NOMO-1 treated with DMSO at 0.1 percent for 48 hours (cell line): Measurements from ENCODE around the gene TEX28.
"Not testable (repeated sequence)": the region's sequence is repeated elsewhere in the genome, so short reads cannot be mapped to it uniquely, and the experiment has no call there.

ENCODE experiments used
- DNase-seq: peaks from one replicate; lab custom pipeline; 2025; ENCODE audit not compliant: unreplicated experiment; lab: John Stamatoyannopoulos, UW

Gene TEX28

DNA sequence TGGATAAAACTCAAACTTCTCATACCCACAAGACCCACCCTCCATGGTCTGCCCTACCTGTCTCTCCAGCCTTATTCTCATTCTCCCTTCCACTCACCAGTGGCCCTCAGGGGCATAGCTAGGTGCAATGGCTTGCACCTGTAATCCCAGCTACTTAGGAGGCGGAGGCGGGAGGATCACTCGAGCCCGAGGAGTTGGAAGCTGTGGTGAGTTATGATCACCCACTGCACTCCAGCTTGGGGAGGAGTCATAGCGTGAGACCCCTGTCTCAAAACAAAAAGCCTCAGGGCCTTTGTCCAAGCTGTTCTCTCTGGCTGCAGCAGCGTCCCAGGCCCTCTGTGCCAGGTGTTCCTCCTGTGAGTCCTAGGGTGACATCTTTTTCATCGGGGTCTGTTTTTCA lies 17.2 kb upstream of the TEX28 start:
- DNase-seq: no peak

DNA sequence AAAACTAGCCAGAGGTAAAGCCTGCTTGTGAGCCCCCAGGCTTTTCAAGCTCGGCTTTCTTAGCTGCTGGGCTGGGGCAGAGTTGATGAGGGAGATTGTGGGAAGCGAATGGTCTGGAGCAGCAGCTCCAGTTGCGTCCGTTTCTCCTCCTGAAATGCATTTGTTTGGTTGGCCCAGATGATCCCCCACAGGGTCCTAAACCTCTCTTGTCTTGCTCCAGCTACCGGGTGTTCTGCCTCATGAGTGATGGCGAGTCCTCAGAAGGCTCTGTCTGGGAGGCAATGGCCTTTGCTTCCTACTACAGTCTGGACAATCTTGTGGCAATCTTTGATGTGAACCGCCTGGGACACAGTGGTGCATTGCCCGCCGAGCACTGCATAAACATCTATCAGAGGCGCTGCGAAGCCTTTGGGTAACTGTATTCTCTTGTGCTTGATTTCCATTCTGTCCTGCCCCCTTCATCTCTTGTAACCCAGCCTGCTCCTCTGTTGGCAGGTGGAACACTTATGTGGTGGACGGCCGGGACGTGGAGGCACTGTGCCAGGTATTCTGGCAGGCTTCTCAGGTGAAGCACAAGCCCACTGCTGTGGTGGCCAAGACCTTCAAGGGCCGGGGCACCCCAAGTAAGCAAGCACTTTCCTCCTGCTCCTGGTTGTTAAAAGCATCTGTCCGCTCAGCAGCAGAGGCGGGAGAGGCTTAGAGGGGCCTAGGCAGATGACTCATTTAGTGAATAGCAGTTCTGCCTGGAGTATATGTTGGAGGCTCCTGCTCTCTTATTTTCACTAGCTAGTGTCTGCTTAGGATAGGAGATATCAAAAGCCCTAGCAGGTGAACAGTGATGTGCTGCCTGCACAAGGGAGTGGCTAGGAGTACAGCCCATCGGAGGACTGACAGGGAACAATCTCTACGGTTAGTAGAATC lies 16.0 kb upstream of the TEX28 start:
- DNase-seq: no peak

DNA sequence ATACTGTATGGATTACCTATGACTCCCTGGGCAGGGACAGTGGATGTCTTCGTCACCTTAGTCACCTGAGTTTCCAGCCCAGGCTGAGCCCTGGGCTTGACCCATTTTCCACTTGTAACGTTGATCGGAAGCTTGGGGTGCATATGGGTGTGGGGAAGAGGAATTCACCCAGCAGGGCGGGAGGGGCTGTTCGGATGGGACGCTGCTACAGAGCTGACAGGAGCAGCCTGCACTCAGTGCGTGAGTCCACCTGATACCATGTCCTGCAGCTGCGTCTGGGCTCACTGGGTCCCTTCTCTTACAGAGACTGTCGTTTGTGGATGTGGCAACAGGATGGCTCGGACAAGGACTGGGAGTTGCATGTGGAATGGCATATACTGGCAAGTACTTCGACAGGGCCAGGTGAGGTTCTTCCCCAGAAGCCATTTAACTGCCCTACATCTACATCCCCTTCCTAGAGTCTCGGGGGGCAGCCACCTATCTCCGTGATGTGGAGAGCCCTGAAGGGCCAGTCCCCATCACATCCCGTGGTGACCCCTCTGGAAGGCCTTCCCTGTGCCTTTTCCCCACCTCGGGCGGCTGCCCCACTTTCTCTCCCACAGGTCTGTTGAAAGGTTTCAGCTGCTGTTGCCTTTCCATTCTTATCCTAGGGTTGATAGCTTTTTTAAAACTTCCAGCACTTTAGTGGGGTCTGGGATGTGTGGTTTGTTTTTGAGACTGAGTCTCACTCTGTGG lies 14.3 kb upstream of the TEX28 start:
- DNase-seq: no peak

DNA sequence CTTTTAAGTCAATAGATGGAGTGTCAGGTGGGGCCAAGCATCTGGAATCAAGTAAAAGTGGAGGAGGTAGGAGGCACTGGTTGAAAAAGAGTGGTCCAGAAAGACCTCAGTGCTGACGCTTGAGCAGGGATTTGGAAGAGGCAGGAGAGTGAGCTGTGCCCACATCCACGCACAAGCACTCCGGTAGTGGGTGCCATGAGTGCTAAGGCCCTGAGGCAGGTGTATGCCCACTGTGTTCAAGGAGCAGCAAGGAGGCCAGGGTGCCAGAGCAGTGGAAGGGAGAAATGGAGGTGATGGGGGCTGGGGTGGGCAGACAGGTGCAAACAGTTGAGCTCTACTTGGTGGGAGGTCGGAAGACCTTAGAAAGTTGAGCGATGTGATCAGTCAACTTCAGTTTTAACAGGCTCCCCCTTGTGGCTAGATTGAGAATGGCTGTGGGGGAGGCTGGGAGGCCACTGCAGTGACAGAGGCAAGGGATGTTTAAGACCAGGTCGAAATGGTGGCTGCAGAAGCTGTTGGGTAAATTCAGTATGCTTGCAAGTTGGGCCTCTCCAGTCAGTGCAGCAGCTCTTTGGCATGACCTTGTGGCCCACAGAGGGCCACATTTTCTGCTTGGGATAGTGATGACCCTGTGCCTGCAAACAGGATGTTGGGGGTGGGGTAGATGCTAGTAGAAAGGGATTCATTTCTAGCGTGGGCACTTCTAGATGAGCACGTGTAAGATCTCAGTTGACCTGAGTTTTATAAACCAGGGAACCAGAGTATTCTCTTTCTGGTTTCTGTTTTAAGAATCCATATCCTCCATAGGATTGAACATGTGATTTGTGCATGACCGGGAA lies 13.4 kb upstream of the TEX28 start:
- peak; percentile 56 for DNase-seq

DNA sequence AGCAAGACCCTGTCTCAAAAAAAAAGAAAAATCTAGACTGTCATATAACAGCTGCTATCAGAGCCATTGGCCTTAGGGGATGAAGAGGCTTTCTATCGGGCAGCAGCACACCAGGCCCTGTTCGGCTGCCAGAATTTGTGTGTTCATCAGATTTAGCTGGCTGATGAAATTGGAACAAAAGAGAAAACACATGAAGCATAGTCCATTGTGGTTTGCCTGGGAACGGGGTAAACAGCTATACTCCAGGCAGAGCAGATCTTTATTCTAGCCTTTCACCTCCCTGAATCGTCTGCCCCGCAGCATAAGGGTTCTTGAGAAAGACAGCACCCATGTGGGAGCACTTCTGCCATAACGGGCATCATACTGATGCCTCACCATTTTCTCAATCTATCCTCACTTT lies 12.3 kb upstream of the TEX28 start:
- no peak for DNase-seq

DNA sequence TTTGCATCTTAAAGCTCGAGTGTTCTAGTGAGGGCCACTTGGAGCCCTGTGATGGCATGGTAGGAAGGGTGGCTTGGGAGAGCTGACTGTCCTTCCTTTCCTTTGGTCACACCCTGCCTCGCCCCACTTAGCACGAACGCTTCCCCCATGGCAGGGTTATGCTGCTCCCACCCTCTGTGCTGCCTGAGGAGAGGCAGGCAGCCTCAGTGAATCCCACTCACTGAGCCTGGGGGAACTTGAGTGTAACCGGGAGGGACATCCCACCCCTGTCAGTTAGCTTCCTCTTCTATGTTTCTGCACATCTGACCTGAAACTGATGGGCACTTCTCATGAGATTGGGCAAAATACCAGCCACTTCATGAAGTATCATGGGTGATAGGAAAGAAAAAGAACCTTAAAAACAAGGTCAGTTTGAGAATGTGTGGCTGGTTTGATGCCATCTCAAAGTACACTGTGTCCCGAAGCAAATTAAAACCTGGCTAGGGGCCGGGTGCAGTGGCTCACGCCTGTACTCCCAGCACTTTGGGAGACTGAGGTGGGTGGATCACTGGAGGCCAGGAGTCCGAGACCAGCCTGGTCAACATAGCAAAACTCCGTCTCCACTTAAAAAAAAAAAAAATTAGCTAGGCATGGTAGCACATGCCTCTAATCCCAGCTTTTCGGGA lies 10.7 kb upstream of the TEX28 start:
- no peak for DNase-seq

DNA sequence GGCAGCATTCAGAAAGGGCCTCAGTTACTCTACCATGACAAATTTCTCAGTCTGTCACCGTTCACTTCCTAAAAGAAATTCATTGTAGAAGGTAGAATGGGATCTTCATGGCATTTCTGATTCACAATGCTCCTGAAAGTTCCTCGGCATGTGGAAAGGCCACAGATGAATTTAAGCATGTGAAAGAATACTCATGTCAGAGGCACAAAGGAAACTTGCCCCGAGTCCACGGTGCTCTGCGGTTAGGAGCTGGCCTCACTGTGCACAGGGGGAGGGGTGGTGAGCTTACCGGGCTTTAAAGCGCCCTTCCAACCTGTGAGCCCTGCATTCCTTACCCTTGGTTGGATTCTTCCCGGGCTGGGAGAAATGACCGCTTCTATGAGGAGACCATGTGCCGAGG lies 9.9 kb upstream of the TEX28 start:
- DNase-seq: no peak

DNA sequence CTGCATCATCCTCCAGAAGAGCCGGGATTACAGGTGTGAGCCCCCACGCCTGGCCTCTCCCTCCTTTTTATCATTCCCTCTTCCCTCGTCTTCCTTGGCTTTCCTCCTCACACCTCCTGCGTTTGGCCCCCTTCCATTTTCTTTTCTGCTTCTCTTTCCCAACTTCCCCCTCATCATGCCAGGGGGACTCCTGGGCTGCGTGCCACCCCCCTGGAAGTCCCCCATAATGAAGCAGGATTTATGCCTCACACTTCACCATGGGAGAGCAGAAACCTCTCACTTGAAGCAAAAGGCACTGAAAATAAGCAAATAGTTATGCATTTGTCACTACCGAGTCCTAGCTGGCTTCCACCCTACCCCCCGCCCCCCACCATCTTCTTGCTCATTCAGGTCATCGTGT lies 8.6 kb upstream of the TEX28 start:
- DNase-seq: no peak

DNA sequence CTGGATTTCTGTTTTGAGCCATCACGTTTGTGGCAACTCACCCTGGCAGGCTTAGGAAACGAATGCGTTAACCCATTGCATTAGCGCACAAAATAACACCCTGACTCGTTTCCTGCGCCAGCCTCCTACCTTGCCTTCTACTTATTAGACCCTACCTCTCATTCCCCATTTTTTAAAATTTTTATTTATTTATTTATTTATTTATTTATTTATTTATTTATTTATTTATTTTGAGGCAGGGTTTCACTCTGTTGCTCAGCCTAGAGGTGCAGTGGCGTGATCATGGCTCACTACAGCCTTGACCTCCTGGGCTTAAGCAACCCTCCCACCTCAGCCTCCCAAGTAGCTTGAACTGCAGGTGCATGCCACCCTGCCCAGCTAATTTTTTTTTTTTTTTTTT lies 8.1 kb upstream of the TEX28 start:
- not testable (repeated sequence) for DNase-seq

DNA sequence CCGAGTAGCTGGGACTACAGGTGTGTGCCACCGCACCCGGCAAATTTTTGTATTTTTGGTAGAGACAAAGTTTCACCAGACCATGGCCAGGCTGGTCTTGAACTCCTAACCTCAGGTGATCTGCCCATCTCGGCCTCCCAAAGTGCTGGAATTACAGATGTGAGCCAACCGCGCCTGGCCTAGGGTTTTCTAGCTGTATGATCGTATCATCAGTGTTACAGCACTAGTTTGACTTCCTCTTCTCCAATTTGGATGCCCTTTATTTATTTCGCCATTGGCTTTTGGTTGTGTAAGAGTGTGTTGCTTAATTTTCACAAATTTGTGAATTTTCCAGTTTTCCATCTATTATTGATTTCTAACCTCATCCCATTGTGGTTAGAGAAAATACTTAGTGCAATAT lies 5.9 kb upstream of the TEX28 start:
- peak; percentile 71 for DNase-seq

DNA sequence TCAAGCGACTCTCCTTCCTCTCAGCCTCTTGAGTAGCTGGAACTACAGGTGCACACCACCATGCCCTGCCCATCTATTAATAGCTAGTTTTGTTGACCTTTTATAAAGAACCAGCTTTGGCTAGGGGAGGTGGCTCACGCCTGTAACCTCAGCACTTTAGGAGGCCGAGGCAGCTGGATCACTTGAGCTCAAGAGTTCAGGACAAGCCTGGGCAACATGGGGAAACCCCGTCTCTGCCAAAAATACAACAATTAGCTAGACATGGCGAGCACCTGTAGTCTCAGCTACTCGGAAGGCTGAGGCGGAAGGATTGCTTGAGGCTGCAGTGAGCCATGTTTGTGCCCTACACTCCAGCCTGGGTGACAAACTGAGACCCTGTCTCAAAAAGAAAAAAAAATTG lies 3.4 kb upstream of the TEX28 start:
- no peak for DNase-seq

DNA sequence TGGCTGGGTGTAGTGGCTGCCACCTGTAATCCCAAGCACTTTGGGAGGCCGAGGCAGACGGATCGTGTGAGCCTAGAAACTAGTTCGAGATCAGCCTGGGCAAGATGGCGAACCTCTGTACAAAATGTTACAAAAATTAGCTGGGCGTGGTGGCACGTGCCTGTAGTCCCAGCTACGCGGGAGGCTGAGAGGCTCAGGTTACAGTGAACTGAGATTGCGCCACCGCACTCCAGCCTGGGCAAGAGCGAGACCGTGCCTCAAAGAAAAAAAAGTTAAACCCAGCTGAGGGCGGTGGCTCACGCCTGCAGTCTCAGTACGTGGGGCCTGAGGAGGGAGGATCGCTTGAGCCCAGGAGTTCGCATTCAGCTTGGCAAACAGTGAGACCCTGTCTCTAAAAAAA lies 1.8 kb upstream of the TEX28 start:
- DNase-seq: no peak

DNA sequence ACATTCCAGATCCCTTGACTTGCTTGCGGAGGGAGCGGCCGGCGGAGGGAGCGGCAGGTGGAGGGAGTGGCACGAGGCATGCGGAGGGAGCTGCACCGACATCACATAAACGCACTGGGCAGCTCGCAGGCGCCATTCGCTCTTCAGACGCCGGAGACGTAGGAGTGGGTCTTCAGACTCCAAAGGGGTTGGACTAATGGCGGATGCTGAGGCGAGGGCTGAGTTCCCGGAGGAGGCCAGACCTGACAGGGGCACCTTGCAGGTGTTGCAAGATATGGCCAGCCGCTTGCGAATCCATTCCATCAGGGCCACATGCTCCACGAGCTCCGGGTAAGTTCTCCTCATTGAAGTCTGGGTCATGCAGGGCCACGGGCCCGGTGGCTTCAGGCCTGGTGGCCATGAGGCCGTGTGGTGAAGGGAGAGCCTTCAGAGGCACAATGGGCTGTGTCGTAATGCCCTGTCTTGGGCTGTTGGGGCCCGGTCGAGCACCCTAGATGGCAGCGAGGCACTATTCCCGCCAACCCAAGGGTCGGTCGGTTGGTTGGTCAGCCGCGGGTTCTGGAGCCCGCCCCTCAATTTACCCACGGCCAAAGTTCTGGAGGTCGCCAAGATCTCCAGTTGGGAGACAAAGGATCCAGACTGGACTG lies 863 bp upstream of the TEX28 start, which contains the start of gene TKTL1:
TKTL1 (plus strand) TSS at position 132 of the 647 bp plus-strand sequence; CDS start at position 197, 65 bp downstream.
- DNase-seq: no peak

DNA sequence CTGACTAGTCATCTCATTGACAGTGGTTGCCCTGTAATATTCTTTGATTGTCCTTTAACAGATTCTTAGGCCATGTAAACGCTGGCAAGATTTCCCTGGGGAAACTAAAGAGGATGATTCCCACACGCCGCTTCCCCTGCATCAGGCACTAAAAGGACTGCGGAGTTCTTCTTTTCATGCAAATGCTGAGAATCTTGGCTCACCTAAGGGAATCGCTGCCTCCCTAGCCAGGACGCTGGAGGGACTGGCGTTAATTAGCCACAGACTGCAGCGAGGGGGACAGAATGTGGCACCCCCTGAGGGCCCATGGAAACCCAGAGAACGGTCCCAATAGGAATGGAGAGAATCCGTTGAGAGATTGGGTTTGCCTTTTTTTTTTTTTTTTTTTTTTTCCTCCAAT lies 8.5 kb downstream of the TEX28 start:
- DNase-seq: not testable (repeated sequence)

DNA sequence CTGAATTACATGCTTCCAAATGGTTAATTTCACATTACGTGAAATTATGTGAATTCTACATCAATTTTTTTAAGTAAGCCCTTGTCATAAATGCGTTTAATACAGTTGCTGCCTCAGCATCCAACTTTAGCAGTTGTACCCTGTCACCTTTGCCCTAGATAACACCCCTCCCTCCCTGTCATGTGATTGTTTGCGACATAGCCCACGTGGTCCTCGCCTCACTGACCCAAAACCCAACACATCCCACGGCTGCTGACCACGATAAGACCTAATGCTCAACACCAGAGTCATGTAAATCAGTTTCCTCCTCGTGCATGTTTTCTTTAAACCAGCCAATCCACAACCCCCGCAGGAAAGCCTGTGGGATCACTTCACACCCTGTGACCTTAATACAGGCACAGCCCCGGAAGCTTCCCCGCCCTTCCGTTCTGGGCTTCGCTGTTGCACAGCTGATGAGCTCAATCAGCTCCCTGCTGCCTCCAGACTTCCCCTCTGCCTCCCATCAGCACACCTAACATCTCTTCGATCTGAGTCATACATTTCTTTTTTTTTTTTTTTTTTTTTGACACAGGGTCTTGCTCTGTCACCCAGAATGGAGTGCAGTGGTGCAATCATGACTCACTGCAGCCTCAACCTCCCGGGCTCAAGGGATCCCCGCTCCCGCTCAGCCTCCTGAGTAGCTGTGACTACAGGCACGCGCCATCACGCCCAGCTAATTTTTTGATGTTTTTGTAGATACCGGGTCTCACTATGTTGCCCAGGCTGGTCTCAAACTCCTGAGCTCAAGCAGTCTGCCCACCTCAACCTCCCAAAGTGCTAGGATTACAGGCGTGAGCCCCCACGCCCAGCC lies 10.2 kb downstream of the TEX28 start:
- DNase-seq: not testable (repeated sequence)

DNA sequence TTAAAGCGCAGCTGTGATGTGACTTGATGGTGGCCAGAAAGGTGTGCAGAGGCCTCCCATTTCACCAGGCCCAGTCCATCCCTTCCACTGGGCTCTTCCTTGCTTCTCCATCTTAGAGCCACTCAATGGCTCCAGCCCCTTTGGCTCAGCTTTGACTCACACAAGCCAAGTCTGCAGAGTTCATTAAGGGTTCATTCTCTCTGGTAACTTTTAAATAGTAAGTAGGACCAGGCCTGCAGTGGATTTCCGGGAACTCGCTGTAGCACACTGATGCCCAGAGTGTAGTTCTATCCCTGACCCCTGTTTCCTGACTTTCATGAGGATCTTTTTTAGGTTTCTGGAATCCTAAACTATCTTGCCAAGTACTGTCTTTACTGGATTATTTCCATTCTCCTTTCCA lies 25.7 kb downstream of the TEX28 start:
- not testable (repeated sequence) for DNase-seq

DNA sequence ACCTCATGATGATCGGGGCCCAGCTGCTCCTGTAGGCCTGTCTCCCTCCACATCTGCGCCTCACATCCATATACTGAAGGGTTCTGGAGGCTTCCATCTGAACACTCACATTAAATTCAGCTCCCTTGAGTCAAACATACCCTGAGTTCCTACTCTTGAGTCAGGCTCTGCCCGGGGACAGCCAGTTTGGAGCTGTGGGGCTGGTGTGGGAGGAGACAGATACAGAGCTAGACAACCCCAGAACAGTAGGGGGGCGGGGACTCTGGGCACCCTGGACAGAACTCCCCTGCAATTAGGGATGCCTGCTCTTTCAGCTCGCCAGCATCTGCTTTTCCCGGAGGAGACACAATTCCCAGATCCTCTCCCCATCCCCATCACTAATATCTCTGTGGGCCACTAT lies 31.9 kb downstream of the TEX28 start:
- DNase-seq: not testable (repeated sequence)

DNA sequence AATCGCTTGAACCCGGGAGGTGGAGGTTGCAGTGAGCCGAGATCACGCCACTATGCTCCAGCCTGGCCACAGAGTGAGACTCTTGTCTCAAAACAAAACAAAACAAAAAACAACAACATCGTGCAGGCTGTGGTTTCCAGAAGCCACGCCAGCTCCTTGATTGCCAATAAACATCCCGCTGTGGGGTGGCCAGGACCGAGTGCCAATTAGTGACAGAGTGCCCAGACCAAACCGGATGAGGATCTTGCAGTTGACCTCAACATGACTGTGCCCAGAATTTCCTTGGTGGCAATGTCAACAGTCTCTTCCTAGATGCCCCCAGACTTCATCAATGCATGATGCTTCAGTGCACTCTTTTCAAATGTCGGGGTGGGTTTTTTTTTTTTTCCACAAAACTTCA lies 36.2 kb downstream of the TEX28 start:
- DNase-seq: not testable (repeated sequence)

DNA sequence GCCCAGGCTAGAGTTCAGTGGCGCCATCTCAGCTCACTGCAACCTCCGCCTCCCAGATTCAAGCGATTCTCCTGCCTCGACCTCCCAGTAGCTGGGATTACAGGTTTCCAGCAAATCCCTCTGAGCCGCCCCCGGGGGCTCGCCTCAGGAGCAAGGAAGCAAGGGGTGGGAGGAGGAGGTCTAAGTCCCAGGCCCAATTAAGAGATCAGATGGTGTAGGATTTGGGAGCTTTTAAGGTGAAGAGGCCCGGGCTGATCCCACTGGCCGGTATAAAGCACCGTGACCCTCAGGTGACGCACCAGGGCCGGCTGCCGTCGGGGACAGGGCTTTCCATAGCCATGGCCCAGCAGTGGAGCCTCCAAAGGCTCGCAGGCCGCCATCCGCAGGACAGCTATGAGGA lies 37.6 kb downstream of the TEX28 start, which contains the start of gene OPN1MW3:
OPN1MW3 (plus strand) TSS at position 301 of the 400 bp plus-strand sequence; CDS start at position 339, 38 bp downstream.
- not testable (repeated sequence) for DNase-seq
